CD8-positive, alpha-beta memory T cell (primary cell): ENCODE data around the gene ICOS. TPM values are rescaled to one million over a fixed set of nuclear protein-coding genes. Genes with fewer than 3 reads are reported as not detected.
"Not testable (repeated sequence)": the region's sequence is repeated elsewhere in the genome, so short reads cannot be mapped to it uniquely, and the experiment has no call there.

Experiments used
- CTCF ChIA-PET: fragments of 350-600 bp; sonication (Branson Sonifier 250); formaldehyde crosslinking; loops from one replicate; lab custom pipeline; 2021; ENCODE audit warnings: antibody characterized with exemption; lab: Charles Lee
- POLR2A ChIA-PET: fragments of 350-600 bp; sonication (Branson Sonifier 250); formaldehyde crosslinking; loops from one replicate; lab custom pipeline; 2021; ENCODE audit warnings: antibody characterized with exemption; lab: Charles Lee
- DNase-seq, 5 donors: peaks; one replicate each; pipeline versions ENCODE4 v3.0.0 to v3.0.0-alpha.2; 2020 to 2022; ENCODE audit warnings: mixed read lengths in 1 of 5
- H3K27ac ChIP-seq: one replicate; pipeline ENCODE4 v1.7.0; 2013; ENCODE audit warnings: low read depth, mild to moderate bottlenecking, low read length, moderate library complexity
- H3K27me3 ChIP-seq: 2 replicates; pipeline ENCODE4 v1.7.0; 2013; ENCODE audit warnings: low read length, mild to moderate bottlenecking; ENCODE audit not compliant: insufficient read depth, poor library complexity, severe bottlenecking
- H3K36me3 ChIP-seq: 2 replicates; pipeline ENCODE4 v1.7.0; 2013; ENCODE audit warnings: mild to moderate bottlenecking, low read length, moderate library complexity; ENCODE audit not compliant: insufficient read depth
- H3K4me1 ChIP-seq: 2 replicates; pipeline ENCODE4 v1.7.0; 2013; ENCODE audit warnings: mild to moderate bottlenecking, low read length, moderate library complexity; ENCODE audit not compliant: insufficient read depth
- H3K4me3 ChIP-seq: 2 replicates; pipeline ENCODE4 v1.7.0; 2013; ENCODE audit warnings: mild to moderate bottlenecking, low read length
- H3K9me3 ChIP-seq: 2 replicates; pipeline ENCODE4 v1.7.0; 2013; ENCODE audit warnings: mild to moderate bottlenecking, low read length
- H3K27ac Mint-ChIP-seq, 8 donors: one replicate each; pipeline ENCODE4 v1.8.0; 2020 to 2021; ENCODE audit warnings: mixed read lengths in 8 of 8, mild to moderate bottlenecking in 6 of 8, inconsistent platforms in 3 of 8, moderate library complexity in 3 of 8
- H3K27me3 Mint-ChIP-seq, 2 donors: one replicate each; pipeline ENCODE4 v1.8.0; 2020 to 2021; ENCODE audit warnings: mixed read lengths in 2 of 2, mild to moderate bottlenecking in 1 of 2, moderate library complexity in 1 of 2
- H3K36me3 Mint-ChIP-seq, 3 donors: one replicate each; pipeline ENCODE4 v1.8.0; 2020 to 2021; ENCODE audit warnings: mixed read lengths in 3 of 3, inconsistent platforms in 1 of 3, mild to moderate bottlenecking in 1 of 3
- H3K4me1 Mint-ChIP-seq, 3 donors: one replicate each; pipeline ENCODE4 v1.8.0; 2020 to 2021; ENCODE audit warnings: mixed read lengths in 3 of 3, inconsistent platforms in 1 of 3, mild to moderate bottlenecking in 1 of 3
- H3K4me3 Mint-ChIP-seq, 7 donors: one replicate each; pipeline ENCODE4 v1.8.0; 2020 to 2021; ENCODE audit warnings: mixed read lengths in 7 of 7, mild to moderate bottlenecking in 6 of 7, moderate library complexity in 4 of 7, inconsistent platforms in 2 of 7
- H3K9me3 Mint-ChIP-seq, 5 donors: one replicate each; pipeline ENCODE4 v1.8.0; 2020 to 2022; ENCODE audit warnings: mixed read lengths in 5 of 5, mild to moderate bottlenecking in 3 of 5, moderate library complexity in 2 of 5, inconsistent platforms in 1 of 5
- polyA plus RNA-seq: library from polyadenylated mRNA; unstranded; fragments of 300-500 nt; fragmentation: Illumina TruSeq; gene quantifications from one replicate; pipeline ENCODE4 v1.2.3, GENCODE V29; 2021
- total RNA-seq, 2 experiments: library from RNA; stranded (reverse); gene quantifications; one replicate each; pipeline ENCODE4 v1.2.3, GENCODE V29; 2021

Gene ICOS
- total and polyA plus RNA-seq, 3 experiments from 2014 or later, result 15.7 to 87.2 (median 84.5) TPM

GRCh38 chr2:203951366-203951902 is 14.9 kb downstream of the ICOS start:
- peak overlapping the region; percentile 54 for H3K4me3 ChIP-seq
- Mint-ChIP-seq H3K27me3 (no peaks in the 10 kb centered on the region), H3K4me3 (peak overlapping the region; percentile 71 to 91 (median 87)), H3K4me1 (peaks cover 76 to 93% (median 87%) of the 10 kb centered on the region in 3 donors), H3K36me3 (peaks cover 6 to 35% (median 7%) of the 10 kb centered on the region in 3 donors), H3K27ac (peak overlapping the region; percentile 18 to 99 (median 94)), H3K9me3 (no peaks in the 10 kb centered on the region)
- peaks cover 58% of the 10 kb centered on the region for H3K4me1 ChIP-seq
- no peak overlapping the region for H3K27ac ChIP-seq
- CTCF ChIA-PET, result no interaction called here
- no peaks in the 10 kb centered on the region for H3K27me3 ChIP-seq
- peak; percentile 38 to 64 (median 51) for DNase-seq
- H3K36me3 ChIP-seq, result peaks cover 1% of the 10 kb centered on the region
- H3K9me3 ChIP-seq, result no peaks in the 10 kb centered on the region
- POLR2A ChIA-PET, result interaction anchor here (0.6 kb wide), 1 partner anchor 16 kb away, joined by 3 read pairs; no protein-coding TSS in a partner anchor

- Mint-ChIP-seq H3K4me3 (no peak overlapping the region), H3K4me1 (peaks cover 18 to 72% (median 26%) of the 10 kb centered on the region in 3 donors), H3K27ac (peak overlapping the region in 2 of 8 donors; percentile 46 to 86), H3K36me3 (peaks cover 27 to 70% (median 41%) of the 10 kb centered on the region in 3 donors), H3K27me3 (no peaks in the 10 kb centered on the region), H3K9me3 (no peaks in the 10 kb centered on the region)
- Histone ChIP-seq H3K27ac (no peak overlapping the region), H3K4me1 (peaks cover 3% of the 10 kb centered on the region), H3K4me3 (no peak overlapping the region), H3K9me3 (no peaks in the 10 kb centered on the region), H3K27me3 (no peaks in the 10 kb centered on the region), H3K36me3 (peaks cover 38% of the 10 kb centered on the region)
- ChIA-PET POLR2A (interaction anchor here (1.0 kb wide), 1 partner anchor 26 kb away, joined by 3 read pairs; no protein-coding TSS in a partner anchor), CTCF (interaction anchor here (0.6 kb wide), 1 partner anchor 10 kb away, joined by 3 read pairs; no protein-coding TSS in a partner anchor)
- no peak for DNase-seq
Observed at GRCh38 chr2:203959265-203959664, 22.7 kb downstream of the ICOS start.

- H3K4me1 Mint-ChIP-seq, result peaks cover 15 to 68% (median 22%) of the 10 kb centered on the region in 3 donors
- Histone ChIP-seq H3K9me3 (no peaks in the 10 kb centered on the region), H3K36me3 (peaks cover 38% of the 10 kb centered on the region), H3K27ac (no peak overlapping the region), H3K4me3 (no peak overlapping the region), H3K27me3 (no peaks in the 10 kb centered on the region), H3K4me1 (no peaks in the 10 kb centered on the region)
- H3K9me3 Mint-ChIP-seq, result no peaks in the 10 kb centered on the region
- DNase-seq, result no peak
- ChIA-PET CTCF (interaction anchor here (0.6 kb wide), 1 partner anchor 10 kb away, joined by 3 read pairs; no protein-coding TSS in a partner anchor), POLR2A (no interaction called here)
- no peaks in the 10 kb centered on the region for H3K27me3 Mint-ChIP-seq
- peaks cover 27 to 68% (median 41%) of the 10 kb centered on the region in 3 donors for H3K36me3 Mint-ChIP-seq
- no peak overlapping the region for H3K4me3 Mint-ChIP-seq
- H3K27ac Mint-ChIP-seq, result no peak overlapping the region
Observed at GRCh38 chr2:203959672-203960071, 23.1 kb downstream of the ICOS start.

- Mint-ChIP-seq H3K9me3 (no peaks in the 10 kb centered on the region), H3K27ac (no peak overlapping the region), H3K4me3 (no peak overlapping the region), H3K27me3 (no peaks in the 10 kb centered on the region), H3K36me3 (peaks cover 21 to 58% (median 41%) of the 10 kb centered on the region in 3 donors), H3K4me1 (peaks cover 5 to 57% (median 10%) of the 10 kb centered on the region in 3 donors)
- Histone ChIP-seq H3K36me3 (peaks cover 38% of the 10 kb centered on the region), H3K27ac (no peak overlapping the region), H3K9me3 (no peaks in the 10 kb centered on the region), H3K4me1 (no peaks in the 10 kb centered on the region), H3K4me3 (no peak overlapping the region), H3K27me3 (no peaks in the 10 kb centered on the region)
- CTCF ChIA-PET, result no interaction called here
- DNase-seq, result no peak
- POLR2A ChIA-PET, result no interaction called here
Observed at GRCh38 chr2:203960811-203961210, 24.2 kb downstream of the ICOS start.

- H3K27me3 ChIP-seq, H3K36me3 ChIP-seq, POLR2A ChIA-PET, H3K27ac ChIP-seq, H3K4me3 ChIP-seq, H3K4me1 ChIP-seq, H3K4me3 Mint-ChIP-seq, DNase-seq, H3K9me3 ChIP-seq, CTCF ChIA-PET, H3K9me3 Mint-ChIP-seq, H3K27me3 Mint-ChIP-seq: not testable (repeated sequence)
- peak overlapping the region in 1 of 8 donors; percentile 51 for H3K27ac Mint-ChIP-seq
- H3K4me1 Mint-ChIP-seq, result peaks cover 0 to 29% (median 3%) of the 10 kb centered on the region in 3 donors
- H3K36me3 Mint-ChIP-seq, result peaks cover 5 to 18% (median 9%) of the 10 kb centered on the region in 3 donors
Observed at GRCh38 chr2:203965190-203965589, 28.6 kb downstream of the ICOS start.

- Mint-ChIP-seq H3K27me3 (no peaks in the 10 kb centered on the region), H3K27ac (peak overlapping the region in 1 of 8 donors; percentile 23), H3K9me3 (no peaks in the 10 kb centered on the region), H3K4me1 (peaks cover 0 to 5% (median 2%) of the 10 kb centered on the region in 3 donors), H3K36me3 (peaks cover 0 to 4% (median 2%) of the 10 kb centered on the region in 3 donors), H3K4me3 (no peak overlapping the region)
- Histone ChIP-seq H3K27ac (no peak overlapping the region), H3K4me1 (no peaks in the 10 kb centered on the region), H3K27me3 (no peaks in the 10 kb centered on the region), H3K36me3 (no peaks in the 10 kb centered on the region), H3K9me3 (no peaks in the 10 kb centered on the region), H3K4me3 (no peak overlapping the region)
- ChIA-PET POLR2A (no interaction called here), CTCF (no interaction called here)
- no peak for DNase-seq
Observed at GRCh38 chr2:203971251-203971650, 34.7 kb downstream of the ICOS start.

GRCh38 chr2:203972066-203972465 is 35.5 kb downstream of the ICOS start:
- Histone ChIP-seq H3K4me1 (no peaks in the 10 kb centered on the region), H3K27me3 (no peaks in the 10 kb centered on the region), H3K9me3 (no peaks in the 10 kb centered on the region), H3K27ac (no peak overlapping the region), H3K4me3 (no peak overlapping the region), H3K36me3 (no peaks in the 10 kb centered on the region)
- CTCF ChIA-PET, result no interaction called here
- H3K36me3 Mint-ChIP-seq, result peaks cover 0 to 4% (median 2%) of the 10 kb centered on the region in 3 donors
- no peaks in the 10 kb centered on the region for H3K4me1 Mint-ChIP-seq
- no peak overlapping the region for H3K27ac Mint-ChIP-seq
- DNase-seq, result no peak
- no peak overlapping the region for H3K4me3 Mint-ChIP-seq
- H3K9me3 Mint-ChIP-seq, result no peaks in the 10 kb centered on the region
- POLR2A ChIA-PET, result no interaction called here
- H3K27me3 Mint-ChIP-seq, result no peaks in the 10 kb centered on the region

GRCh38 chr2:203973000-203973399 is 36.4 kb downstream of the ICOS start:
- no peaks in the 10 kb centered on the region for H3K9me3 ChIP-seq
- Mint-ChIP-seq H3K9me3 (no peaks in the 10 kb centered on the region), H3K4me3 (no peak overlapping the region), H3K27ac (no peak overlapping the region), H3K27me3 (no peaks in the 10 kb centered on the region), H3K4me1 (no peaks in the 10 kb centered on the region), H3K36me3 (peaks cover 0 to 4% (median 2%) of the 10 kb centered on the region in 3 donors)
- H3K4me3 ChIP-seq, result no peak overlapping the region
- H3K36me3 ChIP-seq, result no peaks in the 10 kb centered on the region
- ChIA-PET CTCF (no interaction called here), POLR2A (no interaction called here)
- no peak overlapping the region for H3K27ac ChIP-seq
- H3K27me3 ChIP-seq, result no peaks in the 10 kb centered on the region
- DNase-seq, result no peak
- no peaks in the 10 kb centered on the region for H3K4me1 ChIP-seq
